Uterus (tissue), 2 donors: ENCODE measurements around the gene BMP4.

Experiments used
- POLR2A ChIP-seq, 2 donors: fragments of 450-650 bp; IDR thresholded peaks; one replicate each; pipeline ENCODE4 v1.6.1; 2016; ENCODE audit warnings: antibody characterized with exemption in 2 of 2, mild to moderate bottlenecking in 1 of 2, moderate library complexity in 1 of 2
- TF ChIP-seq, protein P1 (sequence below), 4 experiments: fragments of 200-600 bp in 2 of 4; fragments of 450-650 bp in 2 of 4; sonication (generic) in 2 of 4; IDR thresholded peaks; one replicate each; pipeline ENCODE4 v1.5.1; 2016 to 2019; ENCODE audit warnings: antibody characterized with exemption in 4 of 4, mild to moderate bottlenecking in 2 of 4, moderate library complexity in 1 of 4

DNA sequence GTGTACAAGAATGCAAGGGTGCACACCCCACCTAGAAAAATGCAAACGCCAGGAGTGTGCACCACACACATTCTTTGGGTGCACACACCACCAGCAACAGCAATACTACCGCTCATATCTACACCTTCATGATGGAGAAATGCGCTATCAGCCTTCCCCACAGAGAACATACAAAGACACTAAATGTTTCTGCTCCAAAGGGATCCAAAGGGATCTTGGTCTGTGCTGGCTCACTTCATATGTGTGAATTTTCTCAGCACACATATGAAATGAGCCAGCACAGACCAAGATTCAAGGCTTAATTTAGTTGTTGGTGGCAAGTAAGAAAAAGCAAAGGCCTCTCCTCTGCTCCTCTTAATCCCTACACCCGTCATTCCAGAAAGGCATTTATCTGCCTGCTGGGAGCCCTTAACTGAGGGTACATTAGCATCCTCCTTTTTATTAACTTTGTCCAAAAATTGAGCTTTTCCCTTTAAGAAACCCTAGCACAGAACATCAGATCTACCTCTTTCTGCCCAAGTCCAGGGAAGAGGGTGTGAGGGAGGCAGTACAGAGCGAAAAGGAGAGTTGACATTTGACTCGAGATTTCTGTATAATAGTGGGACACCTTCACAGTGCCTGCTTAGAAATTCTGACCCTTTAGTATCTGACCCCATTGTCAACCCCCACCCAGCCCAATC lies 8.3 kb downstream of the BMP4 start:
- TF ChIP-seq, protein P1, sequence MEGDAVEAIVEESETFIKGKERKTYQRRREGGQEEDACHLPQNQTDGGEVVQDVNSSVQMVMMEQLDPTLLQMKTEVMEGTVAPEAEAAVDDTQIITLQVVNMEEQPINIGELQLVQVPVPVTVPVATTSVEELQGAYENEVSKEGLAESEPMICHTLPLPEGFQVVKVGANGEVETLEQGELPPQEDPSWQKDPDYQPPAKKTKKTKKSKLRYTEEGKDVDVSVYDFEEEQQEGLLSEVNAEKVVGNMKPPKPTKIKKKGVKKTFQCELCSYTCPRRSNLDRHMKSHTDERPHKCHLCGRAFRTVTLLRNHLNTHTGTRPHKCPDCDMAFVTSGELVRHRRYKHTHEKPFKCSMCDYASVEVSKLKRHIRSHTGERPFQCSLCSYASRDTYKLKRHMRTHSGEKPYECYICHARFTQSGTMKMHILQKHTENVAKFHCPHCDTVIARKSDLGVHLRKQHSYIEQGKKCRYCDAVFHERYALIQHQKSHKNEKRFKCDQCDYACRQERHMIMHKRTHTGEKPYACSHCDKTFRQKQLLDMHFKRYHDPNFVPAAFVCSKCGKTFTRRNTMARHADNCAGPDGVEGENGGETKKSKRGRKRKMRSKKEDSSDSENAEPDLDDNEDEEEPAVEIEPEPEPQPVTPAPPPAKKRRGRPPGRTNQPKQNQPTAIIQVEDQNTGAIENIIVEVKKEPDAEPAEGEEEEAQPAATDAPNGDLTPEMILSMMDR (IDR thresholded peaks at IDR 0.05), result no peak
- TF ChIP-seq POLR2A (IDR thresholded peaks at IDR 0.05), result no peak
